Thyroid gland (tissue), 4 donors: Measurements from ENCODE around the gene HSPA4. TPM values are rescaled to one million over a fixed set of nuclear protein-coding genes. Genes with fewer than 3 reads are reported as not detected.

Experiments
- DNase-seq, 2 donors: peaks; one replicate each; pipeline ENCODE4 v3.0.0-alpha.2; 2019
- H3K27ac ChIP-seq, 3 donors: fragments of 200-600 bp; sonication (generic); 1 replicate in 2 of 3; 2 replicates in 1 of 3; pipeline ENCODE4 v1.5.1; 2016 to 2019; ENCODE audit warnings: mild to moderate bottlenecking in 1 of 3, moderate library complexity in 1 of 3
- H3K27me3 ChIP-seq: fragments of 200-600 bp; sonication (generic); one replicate; pipeline ENCODE4 v1.5.1; 2019
- H3K36me3 ChIP-seq, 2 donors: fragments of 200-600 bp; sonication (generic); one replicate each; pipeline ENCODE4 v1.5.1; 2016 to 2019
- H3K4me1 ChIP-seq, 2 donors: fragments of 200-600 bp; sonication (generic); one replicate each; pipeline ENCODE4 v1.5.1; 2017 to 2019
- H3K4me3 ChIP-seq, 3 donors: fragments of 200-600 bp; sonication (generic); replicated peaks in 1 of 3; 1 replicate in 2 of 3; 2 replicates in 1 of 3; pipeline ENCODE4 v1.5.1; 2016; ENCODE audit warnings: mild to moderate bottlenecking in 1 of 3
- H3K9me3 ChIP-seq: fragments of 200-600 bp; sonication (generic); one replicate; pipeline ENCODE4 v1.5.1; 2017
- WGBS, 2 donors: methylation state at CpG; one replicate each; pipeline ENCODE4 v1.1.5; 2017; 5-methylcytosine and 5-hydroxymethylcytosine counted together
- intact Hi-C: fragments of 100-400 bp; cut with DNase I; formaldehyde crosslinking; loops from one replicate; pipeline ENCODE4 v1.15.1; 2023
- small RNA-seq: library from RNA; depleted of rRNA; stranded (forward); fragments of <200 nt; gene quantifications from one replicate; pipeline ENCODE3, GENCODE V24; 2016
- total RNA-seq, 4 donors: library from RNA; depleted of rRNA; stranded (reverse); fragments of >200 nt; gene quantifications; one replicate each; pipeline ENCODE4 v1.2.3, GENCODE V29; 2016
- TF ChIP-seq, protein P1 (sequence below), 6 experiments: fragments of 200-600 bp in 3 of 6; fragments of 450-650 bp in 3 of 6; sonication (generic) in 3 of 6; IDR thresholded peaks; one replicate each; pipeline ENCODE4 v1.5.1; 2016 to 2019; ENCODE audit warnings: antibody characterized with exemption in 6 of 6, mild to moderate bottlenecking in 2 of 6, inconsistent platforms in 1 of 6, moderate library complexity in 1 of 6

Gene HSPA4
- total RNA-seq, 4 donors from 2014 or later: 49.9 to 72.0 (median 70.5) TPM

DNA sequence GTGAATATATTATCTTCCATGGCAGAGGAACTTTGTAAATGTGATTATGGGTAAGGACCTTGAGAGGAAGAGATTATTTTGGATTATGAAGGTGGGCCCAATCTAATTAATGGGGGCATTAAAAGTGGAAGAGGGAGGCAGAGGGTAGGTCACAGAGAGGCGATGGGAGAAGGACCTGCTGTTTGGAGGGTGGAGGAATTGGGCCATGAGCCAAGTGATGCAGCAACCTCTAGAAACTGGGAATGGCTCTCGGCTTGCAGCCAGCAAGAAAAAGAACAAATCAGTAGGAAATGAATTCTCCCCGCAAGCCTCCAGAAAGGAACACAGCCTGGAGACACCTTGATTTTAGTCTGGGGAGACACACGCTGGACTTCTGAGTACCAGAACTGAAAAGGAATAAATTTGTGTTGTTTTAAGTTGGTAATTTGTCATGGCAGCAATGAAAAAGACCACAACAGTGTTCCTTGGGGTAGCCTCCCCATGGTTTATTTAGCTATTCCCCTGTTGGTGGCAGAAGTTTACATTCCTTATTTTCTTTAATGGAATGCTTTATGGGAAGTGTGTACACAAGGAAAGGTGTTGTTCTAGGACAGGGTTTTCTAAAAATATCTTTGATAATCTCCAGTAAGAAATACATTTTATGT lies 103.6 kb downstream of the HSPA4 start:
- intact Hi-C loops: no loop called here
- H3K4me1 ChIP-seq: no peaks in the 10 kb centered on the region
- TF ChIP-seq, protein P1, sequence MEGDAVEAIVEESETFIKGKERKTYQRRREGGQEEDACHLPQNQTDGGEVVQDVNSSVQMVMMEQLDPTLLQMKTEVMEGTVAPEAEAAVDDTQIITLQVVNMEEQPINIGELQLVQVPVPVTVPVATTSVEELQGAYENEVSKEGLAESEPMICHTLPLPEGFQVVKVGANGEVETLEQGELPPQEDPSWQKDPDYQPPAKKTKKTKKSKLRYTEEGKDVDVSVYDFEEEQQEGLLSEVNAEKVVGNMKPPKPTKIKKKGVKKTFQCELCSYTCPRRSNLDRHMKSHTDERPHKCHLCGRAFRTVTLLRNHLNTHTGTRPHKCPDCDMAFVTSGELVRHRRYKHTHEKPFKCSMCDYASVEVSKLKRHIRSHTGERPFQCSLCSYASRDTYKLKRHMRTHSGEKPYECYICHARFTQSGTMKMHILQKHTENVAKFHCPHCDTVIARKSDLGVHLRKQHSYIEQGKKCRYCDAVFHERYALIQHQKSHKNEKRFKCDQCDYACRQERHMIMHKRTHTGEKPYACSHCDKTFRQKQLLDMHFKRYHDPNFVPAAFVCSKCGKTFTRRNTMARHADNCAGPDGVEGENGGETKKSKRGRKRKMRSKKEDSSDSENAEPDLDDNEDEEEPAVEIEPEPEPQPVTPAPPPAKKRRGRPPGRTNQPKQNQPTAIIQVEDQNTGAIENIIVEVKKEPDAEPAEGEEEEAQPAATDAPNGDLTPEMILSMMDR (IDR thresholded peaks at IDR 0.05): no peak
- no peak overlapping the region for H3K27ac ChIP-seq
- DNase-seq: no peak
- 40 to 43% methylated on average over 4 of the region's 4 CpGs for WGBS, 2 donors
- no peaks in the 10 kb centered on the region for H3K27me3 ChIP-seq
- H3K36me3 ChIP-seq: no peaks in the 10 kb centered on the region
- no peaks in the 10 kb centered on the region for H3K9me3 ChIP-seq
- H3K4me3 ChIP-seq: no peak overlapping the region

Small RNAs within 50 kb of the gene (small RNA-seq; reads per million reads assigned to genes)
- not detected for gene AC113410.1
- not detected for gene AC113410.3

Other genes with a start within 250 kb of the HSPA4 start
- gene SOWAHA, start 238.7 kb upstream of the HSPA4 start, total RNA-seq: 1 to 10 TPM; 3.7 to 9.3 (median 4.6) TPM
- 10 to 100 TPM in 3 of 4 donors, 1 to 10 TPM in 1; 7.6 to 21.4 (median 14.2) TPM for gene SHROOM1, start 221.4 kb upstream of the HSPA4 start, total RNA-seq
- under 1 TPM in 2 of 4 donors, not detected in 2; 0.27 to 0.33 TPM for gene GDF9, start 185.5 kb upstream of the HSPA4 start, total RNA-seq
- 100 to 1,000 TPM in 3 of 4 donors, 10 to 100 TPM in 1; 59.2 to 235 (median 118) TPM for gene UQCRQ, start 185.4 kb upstream of the HSPA4 start, total RNA-seq
- 1 to 10 TPM; 1.5 to 4.8 (median 2.9) TPM for gene LEAP2, start 178.3 kb upstream of the HSPA4 start, total RNA-seq
- 100 to 1,000 TPM in 2 of 4 donors, 10 to 100 TPM in 2; 81.7 to 150 (median 95.7) TPM for gene AFF4, start 88.4 kb upstream of the HSPA4 start, total RNA-seq
- 10 to 100 TPM; 24.7 to 43.4 (median 30.7) TPM for gene ZCCHC10, start 25.5 kb upstream of the HSPA4 start, total RNA-seq